HG03280 (cell line): ENCODE data around the gene NPAS3.

Experiments used
- ATAC-seq: cut with Tn5 transposase; IDR thresholded peaks from one replicate; pipeline ENCODE4 v1.9.1; 2021; ENCODE audit warnings: mild to moderate bottlenecking, moderate library complexity; ENCODE audit not compliant: unreplicated experiment

The NPAS3 gene

DNA sequence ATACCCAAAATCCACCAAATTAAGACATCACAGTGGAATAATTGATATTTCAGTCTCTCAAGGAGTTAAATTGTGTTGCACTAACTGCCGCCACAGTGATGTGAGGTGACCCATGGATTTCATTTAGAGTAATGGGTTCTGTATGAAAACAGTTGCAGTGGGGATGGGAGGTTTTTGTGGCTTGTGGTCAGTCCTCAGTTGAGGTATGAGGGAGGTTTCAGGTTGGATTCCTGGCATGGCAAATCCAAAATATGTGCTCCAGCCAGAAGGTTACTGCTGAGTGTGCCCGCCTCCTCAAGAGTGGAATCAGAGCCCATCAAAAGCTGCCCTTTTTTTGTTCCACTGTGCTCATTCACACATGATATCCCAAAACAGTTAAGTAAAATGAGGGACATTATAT lies 525.1 kb downstream of the NPAS3 start:
- no peak for ATAC-seq

DNA sequence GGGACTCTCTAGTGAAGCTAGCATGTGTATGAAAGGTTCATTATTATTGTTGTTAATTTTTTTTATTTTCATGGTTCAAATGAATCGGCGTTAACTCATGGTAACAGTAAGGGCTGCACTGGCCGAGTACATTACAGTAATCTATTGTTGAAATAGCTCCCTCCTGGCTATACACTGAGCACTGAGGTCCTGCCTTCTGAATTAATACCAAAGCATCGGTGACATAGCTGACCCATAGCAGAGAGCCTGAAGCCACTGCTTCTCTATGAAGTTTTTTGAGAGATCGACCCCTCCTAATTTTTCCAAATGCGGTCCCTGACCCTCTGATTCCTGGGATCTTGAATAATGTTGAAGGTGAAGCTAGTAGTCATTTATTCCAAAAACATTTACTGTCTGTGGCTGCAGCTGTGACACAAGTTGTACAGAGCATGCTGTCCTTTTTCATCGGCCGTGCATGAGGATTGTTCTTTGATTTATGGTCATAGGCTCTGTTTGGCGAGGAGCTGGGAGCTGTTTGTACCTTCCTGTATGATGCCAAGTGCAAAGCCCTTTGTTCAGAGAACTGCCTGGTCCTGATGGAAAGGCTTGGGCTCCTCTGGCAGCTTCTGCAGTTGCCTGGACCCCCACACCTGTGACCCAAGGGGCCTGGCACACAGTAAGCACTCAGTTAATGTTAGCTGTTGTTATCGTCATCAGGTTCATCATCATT lies 525.7 kb downstream of the NPAS3 start:
- no peak for ATAC-seq

DNA sequence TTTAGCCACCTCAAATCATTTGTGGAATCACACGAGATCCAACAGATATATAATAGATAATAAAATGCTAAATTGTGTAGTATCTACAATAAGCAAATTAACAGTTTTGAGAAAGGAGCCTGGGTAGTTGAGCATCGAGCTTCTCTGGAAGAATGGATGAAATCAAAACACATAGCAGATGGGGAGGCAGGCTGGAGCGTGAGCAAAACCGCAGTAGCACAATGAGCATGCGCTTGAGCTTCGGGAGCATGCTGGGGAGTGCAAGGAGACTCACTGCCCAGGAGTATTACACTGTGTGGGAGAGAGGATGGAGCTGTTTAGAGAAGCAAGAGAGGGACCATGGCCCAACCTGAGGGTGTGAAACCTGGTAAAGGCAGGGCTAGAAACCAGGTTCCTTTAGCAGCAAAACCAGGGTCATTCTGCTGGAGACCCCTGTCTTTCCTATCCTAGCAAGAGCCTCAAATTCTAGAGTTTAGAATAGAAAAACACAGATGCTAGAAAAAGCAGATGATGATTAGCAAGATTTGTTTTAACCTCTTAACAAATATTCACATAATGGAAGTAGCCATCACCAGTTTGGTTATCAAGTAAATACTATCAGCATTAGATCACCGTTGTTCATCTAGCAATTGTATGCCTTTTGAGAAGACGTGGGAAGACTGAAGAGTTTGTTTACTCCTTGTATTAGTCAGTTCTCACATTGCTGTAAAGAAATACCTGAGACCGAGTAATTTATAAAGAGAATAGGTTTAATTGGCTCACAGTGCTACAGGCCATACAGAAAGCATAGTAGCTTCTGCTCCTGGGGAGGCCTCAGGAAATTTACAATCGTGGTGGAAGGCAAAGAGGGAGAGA lies 527.4 kb downstream of the NPAS3 start:
- no peak for ATAC-seq

DNA sequence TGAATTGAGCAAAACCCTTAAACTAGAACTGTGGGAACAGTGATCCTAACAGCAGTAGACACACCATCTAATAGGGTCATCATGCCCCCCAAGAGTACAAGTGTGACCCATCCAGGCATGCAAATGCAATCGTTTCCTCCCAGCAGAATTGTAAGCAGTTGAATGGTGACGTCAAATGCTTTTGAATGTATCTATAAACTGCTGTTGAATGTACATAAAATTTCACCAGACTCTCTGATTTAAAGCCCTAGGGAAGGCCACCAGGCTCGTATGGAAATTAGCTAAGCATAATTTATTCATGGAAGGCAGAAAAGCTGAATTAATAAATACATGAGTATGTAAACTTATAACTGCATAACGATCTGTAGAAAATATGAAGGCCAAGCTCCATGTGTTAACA lies 529.3 kb downstream of the NPAS3 start:
- no peak for ATAC-seq

DNA sequence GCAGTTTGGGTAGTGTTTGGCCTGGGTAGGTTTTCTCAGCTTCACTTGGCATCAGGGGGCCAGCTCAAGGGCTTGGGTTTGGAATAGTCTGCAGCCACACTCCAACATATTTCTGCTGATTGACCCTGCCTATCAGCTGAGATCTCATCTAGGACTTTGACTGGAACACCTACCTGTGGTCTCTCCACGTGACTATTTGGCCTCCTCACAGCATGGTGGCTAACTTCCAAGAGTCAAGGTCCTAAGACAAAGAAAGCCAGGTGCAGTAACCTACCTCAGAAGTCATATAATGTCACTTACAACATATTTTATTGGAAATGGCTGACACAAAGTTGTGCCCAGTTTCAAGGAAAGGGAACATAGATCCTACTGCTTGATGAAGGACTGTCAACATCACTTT lies 531.2 kb downstream of the NPAS3 start:
- no peak for ATAC-seq

DNA sequence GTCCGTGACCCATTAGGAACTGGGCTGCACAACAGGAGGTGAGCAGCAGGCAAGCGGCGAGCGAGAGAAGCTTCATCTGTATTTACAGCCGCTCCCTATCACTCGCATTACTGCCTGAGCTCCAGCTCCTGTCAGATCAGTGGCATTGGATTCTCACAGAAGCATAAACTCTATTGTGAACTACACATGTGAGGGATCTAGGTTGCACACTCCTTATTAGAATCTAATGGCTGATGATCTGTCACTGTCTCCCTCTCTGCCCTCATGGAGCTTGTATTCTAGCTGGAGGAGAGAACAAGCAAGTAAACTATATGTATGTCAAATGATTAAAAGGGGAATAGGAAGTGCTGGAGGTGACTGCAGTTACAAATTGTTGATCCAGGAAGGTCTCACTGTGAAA lies 533.1 kb downstream of the NPAS3 start:
- no peak for ATAC-seq

DNA sequence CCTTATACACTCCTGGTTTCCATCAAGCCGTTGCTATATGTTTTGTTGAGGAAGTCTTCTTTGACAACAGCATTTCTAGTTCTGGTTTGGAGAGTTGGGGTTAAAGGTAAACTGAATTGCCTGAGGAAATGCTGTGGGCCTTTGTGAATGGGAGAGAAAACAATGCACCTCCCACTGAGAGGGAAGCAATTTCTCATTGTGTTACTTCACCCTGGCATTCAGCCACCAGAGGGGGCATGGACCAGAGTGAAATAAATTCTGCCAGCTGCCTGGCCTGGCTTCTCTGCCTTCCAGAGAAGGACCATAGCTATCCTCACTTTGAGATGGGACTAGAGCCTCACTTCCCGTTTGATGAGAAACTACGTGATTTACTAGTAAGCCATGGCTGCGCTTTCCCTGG lies 536.9 kb downstream of the NPAS3 start:
- no peak for ATAC-seq

DNA sequence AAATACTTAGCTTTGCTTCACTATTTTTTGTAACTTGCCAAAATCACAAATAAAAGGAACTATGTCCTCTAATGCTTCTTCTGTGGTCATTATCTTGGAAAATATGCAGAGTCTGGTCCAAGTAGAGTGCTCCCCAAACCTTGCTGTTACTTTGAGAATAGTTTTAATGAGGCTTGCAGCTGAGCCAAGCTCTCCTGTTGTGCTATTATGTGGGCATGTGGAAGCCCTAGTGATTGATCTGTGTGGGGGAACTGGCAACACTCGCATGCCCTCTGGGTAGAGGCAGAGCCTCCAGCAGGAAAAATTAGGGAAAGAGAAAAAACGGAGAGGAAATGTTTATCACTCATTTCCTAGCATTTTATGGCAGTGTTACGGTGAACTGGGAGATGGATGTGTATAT lies 539.1 kb downstream of the NPAS3 start:
- no peak for ATAC-seq

DNA sequence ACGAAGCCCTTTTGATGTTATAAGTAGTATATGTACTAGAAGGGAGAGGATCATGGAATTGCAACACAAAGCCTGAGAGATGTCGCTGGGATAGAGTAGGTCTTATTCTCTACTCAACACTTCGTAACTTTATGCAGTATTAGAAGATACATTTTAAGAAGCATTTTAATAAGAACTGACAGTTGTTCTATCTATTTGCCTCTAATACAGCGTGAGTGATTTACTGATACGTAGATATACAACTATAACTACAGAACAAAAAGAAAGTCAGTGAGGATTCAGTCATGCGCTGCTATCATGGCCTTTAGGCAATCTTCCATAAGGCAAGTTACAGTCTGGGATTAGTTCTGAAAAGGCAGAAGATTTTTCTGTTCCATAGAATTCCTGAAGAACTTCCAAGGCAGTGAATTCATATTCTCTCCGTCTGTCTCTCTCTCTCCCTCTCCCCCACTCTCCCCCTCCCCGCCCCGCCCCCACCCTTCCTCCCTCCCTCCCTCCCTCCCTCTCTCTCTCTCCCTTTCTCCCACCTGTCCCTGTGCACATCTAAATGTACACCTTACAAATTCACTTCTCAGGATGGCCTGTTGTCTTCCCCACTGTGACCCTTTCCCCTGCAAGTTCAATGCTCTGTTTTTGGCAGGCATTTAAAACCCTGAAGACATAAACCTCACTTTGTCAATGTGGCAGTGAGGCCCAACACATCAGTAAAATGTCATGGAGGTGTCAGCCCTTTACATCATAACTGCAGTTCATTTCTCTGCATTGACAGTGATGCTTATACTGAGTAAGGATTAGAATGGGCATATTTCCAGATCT lies 541.6 kb downstream of the NPAS3 start:
- no peak for ATAC-seq

DNA sequence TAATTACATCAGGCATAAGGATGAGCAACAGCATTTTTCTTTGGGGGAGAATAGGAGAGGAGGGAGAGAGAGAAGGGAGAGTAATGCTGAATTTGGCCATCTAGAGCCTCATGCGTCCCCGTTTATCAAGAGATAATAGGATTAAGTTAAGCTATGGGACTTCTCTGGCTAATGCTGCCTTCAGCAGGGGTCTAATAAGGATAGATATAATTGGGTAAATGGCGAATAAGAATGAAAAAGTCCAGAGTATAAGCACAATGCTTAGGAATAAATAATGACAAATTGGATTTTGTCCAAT lies 542.2 kb downstream of the NPAS3 start:
- no peak for ATAC-seq

DNA sequence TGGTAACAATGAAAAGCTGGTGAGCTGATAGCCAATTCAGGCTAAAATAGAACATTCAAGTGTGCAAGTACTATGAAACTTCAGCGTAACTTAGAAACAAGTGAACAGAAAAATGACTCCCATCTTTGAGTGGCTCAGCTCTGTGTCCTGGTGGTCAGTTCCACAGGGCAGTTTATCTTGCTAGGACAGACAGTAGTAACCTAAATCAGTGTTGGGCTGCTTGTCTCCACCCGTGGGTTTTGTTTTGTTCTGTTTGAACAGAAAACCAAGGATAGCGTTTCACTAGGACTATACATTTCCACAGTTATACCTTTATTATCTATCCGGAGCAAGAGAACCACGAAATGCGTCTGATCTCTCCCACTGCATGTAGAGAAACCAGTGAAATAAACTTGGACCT lies 544.4 kb downstream of the NPAS3 start:
- no peak for ATAC-seq

DNA sequence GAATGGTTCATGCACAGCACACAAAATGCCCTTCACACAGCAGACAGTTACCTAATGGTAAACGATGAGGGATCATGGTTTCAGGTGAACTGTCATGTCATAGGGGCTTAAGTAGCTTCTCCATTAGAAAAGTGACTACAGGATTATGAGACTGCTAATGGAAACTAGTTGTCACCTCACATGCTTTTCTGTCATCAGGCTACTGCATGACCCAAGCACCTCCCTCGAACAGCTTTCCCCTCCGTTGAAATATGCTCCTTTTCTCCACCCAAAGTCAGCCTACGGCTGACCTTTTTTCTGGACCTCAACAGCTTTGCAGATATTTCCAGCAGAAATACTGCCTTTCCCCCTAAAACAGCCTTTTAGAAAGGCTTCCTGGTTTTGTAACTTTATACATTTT lies 544.9 kb downstream of the NPAS3 start:
- no peak for ATAC-seq

DNA sequence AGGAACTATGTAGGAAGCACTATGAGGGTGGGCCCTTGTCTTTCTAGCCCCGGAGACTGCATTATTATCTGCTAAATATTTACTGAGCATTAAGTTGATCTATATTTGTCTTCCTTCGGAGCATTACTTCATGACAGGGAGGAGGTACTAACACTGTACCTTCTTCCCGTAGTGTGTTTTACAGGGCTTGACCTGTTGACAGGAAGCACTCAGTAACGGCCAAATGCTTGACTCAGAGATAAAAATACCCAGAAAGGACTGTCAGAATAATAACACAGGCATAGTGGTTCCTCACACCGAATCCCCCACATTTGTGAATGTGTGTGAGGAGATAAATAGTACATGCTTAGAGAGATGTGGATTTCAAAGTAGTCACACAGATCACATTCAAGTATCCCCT lies 545.6 kb downstream of the NPAS3 start:
- no peak for ATAC-seq

DNA sequence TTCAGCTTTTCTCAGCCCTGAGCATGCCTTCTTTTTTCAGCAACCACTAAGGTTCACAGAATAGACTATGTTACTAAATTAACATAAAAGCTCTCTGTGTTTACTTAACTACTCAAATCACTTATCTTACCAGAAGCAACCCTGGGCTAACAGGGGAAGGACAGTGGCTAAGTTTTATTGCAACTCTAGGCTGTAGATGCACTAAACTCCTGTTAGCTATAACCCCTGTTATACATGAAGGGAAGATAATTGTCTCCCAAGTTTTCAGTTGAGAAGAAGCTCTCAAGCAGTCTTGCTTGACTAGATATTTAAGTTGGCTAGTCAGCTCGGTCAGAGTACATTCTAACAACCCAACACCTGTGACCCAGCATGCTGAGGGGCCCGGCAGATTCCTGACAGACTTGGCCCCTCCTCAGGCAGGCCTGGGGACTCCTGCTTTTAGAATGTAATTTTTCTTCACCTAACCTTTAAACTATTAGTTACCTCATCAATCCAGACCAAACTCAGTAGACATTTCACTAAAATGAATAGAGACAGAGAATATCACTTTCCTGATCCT lies 547.7 kb downstream of the NPAS3 start:
- no peak for ATAC-seq

DNA sequence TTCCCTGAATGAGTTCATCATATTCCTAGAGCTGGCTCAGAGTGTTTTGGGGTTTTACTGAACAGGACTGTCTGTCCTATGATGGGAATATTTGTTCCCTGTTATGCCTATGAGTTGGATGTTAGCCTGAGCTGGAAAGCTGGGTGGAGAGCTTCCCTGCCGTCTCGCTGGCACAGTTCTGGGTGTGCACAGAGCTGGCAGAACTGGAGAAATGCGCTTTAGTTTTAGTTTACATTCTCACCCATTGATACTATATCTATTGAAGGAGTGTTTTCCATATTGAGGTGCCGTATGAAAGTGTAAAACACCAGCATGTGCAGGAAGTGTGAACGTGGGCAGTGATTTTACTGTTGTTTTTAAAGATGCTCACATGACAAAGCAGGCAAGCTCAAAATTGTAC lies 549.9 kb downstream of the NPAS3 start:
- ATAC-seq: no peak

DNA sequence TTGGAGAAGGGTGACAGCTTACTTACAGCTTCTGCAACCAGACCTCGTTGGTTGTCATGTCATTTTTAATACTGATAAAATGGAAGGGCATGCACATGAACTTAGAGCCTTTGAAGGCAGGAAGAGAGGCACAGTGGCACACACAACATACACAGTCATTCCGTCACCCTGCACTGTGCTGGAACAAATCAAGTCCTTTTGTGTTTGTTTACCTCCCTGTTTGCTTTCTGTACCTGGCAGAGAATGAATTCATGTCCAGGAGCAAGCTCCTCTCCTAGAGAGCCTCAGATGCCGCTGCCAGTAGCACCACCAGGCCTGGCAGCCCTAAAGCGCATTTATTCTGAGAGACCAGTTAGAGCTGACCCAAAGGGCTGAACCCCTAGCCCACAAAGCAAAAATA lies 551.9 kb downstream of the NPAS3 start:
- ATAC-seq: no peak

DNA sequence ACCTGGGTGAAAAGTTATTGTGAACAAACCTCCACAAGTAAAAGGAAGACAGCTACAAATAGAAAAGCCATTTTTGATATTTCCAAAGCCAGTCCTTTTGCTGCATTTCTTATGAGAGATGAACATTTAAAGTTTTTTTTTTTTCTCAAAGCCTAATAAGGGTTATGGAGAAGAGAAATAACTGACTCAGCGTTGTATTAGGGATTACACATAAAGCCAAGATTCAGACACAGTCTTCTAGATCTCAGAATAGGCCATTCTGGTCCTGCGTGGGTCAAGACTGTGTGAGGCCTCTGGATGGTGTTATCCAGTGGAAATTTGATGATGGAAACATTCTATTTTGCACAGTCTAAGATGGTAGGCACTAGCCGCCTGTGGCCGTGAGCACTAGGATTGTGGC lies 552.4 kb downstream of the NPAS3 start:
- no peak for ATAC-seq

DNA sequence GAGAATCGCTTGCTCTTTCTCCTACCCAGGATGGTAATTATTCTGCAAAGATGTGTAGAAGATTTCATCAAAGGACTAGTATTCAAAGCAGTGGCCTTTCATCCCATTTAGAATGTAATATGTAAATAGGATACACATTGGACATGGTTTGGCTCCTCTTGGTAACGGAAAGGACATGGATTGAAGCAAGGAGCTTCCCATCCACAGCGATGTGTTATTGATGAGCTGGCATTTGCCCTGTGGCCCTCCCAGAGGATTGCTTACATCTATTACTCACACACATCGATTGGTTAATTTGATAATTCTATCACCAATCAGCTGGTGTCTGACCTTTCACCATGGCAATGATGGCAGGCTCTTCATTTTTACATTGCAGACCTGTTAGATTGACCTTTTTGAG lies 553.8 kb downstream of the NPAS3 start:
- no peak for ATAC-seq

DNA sequence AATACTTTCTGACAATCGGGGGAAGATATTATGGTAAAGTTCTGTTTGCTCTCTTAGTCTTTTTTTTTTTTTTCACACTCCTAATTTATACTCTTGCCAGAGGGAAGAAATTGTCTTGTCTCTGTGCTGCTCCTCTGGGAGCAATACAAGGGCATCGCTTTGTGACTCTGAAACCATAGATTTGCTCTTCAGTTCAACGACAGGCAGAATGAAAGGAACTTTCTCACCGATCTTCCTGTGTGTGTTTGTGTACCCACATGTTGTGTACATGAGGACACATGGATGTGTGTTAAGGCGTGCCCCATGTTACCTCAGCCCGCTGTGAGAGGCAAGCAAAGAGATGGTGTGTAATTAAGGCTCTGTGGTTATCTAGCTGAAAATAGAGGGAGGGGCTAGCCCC lies 554.6 kb downstream of the NPAS3 start:
- ATAC-seq: no peak

DNA sequence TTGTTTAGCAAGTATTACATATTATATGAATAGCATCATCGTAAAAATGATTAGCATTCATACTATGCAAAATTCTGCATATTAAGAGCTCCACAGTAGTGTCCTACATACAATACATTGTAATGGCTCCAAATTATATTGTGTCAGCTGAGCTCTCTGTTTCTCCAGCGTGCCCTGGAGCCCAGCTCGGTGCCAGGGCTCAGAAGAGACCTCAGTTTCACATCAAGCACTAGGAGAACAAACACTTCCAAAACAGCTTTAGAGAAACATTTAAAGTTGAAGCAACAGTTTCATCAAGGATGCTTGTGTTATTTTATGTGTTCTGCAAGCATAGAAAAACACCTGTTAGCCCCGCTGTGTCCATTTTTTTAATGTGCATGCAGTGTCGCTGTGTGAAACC lies 555.3 kb downstream of the NPAS3 start:
- no peak for ATAC-seq

DNA sequence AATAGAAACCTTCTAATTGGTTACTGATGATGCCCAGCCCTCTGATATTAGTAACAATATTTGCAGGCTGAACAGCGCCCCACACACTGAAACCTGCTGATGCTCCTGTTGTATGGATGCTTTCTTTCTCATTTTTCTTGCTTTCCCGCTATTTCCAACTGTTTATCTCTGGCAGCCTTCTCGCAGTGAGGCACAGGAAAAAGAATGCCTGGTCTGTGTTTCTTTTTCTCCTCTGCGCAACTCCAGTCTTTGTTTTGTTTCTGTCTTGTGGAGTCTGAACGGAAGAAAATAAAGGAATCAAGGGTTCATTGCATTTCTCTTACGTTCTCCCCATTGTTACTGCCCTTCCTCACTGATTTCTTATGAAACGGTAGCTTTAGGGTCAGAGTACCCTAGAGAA lies 561.0 kb downstream of the NPAS3 start:
- ATAC-seq: no peak
